CD4-positive, alpha-beta T cell treated with Interferon gamma for 1 hour (primary cell): Measurements from ENCODE around the gene HELZ2.
A peak's percentile ranks its signal among the peaks of the same experiment; 100 is the strongest.
"Not testable (repeated sequence)": the region's sequence is repeated elsewhere in the genome, so short reads cannot be mapped to it uniquely, and the experiment has no call there.

Experiments used
- DNase-seq: peaks from one replicate; pipeline ENCODE4 v3.0.0-alpha.2; 2020

The HELZ2 gene

GRCh38 chr20:63574156-63574828 is at the start of gene HELZ2:
TSS of gene HELZ2 (minus strand) at chr20:63574239. CDS start at chr20:63572385, 1,854 bp downstream.
- peak; percentile 82 for DNase-seq

- no peak for DNase-seq
Observed at GRCh38 chr20:63622732-63623131, 48.7 kb upstream of the HELZ2 start.

- DNase-seq = no peak
Observed at GRCh38 chr20:63622096-63622495, 48.1 kb upstream of the HELZ2 start.

GRCh38 chr20:63620991-63621390 is 47.0 kb upstream of the HELZ2 start:
- no peak for DNase-seq

- DNase-seq = no peak
Observed at GRCh38 chr20:63619505-63619904, 45.5 kb upstream of the HELZ2 start.

- DNase-seq = no peak
Observed at GRCh38 chr20:63619086-63619485, 45.0 kb upstream of the HELZ2 start.

- no peak for DNase-seq
Observed at GRCh38 chr20:63618291-63618980, 44.4 kb upstream of the HELZ2 start.

GRCh38 chr20:63617876-63618265 is 43.8 kb upstream of the HELZ2 start:
- no peak for DNase-seq

- no peak for DNase-seq
Observed at GRCh38 chr20:63617092-63617875, 43.2 kb upstream of the HELZ2 start.

GRCh38 chr20:63613863-63614594 is 40.0 kb upstream of the HELZ2 start:
- not testable (repeated sequence) for DNase-seq

- DNase-seq = peak; percentile 47
Observed at GRCh38 chr20:63612276-63612931, 38.4 kb upstream of the HELZ2 start.

- no peak for DNase-seq
Observed at GRCh38 chr20:63611646-63612045, 37.6 kb upstream of the HELZ2 start.

- no peak for DNase-seq
Observed at GRCh38 chr20:63610581-63611435, 36.8 kb upstream of the HELZ2 start.

GRCh38 chr20:63606686-63607085 is 32.6 kb upstream of the HELZ2 start:
- DNase-seq = no peak

GRCh38 chr20:63602321-63602720 is 28.3 kb upstream of the HELZ2 start:
- DNase-seq = no peak

- peak; percentile 45 for DNase-seq
Observed at GRCh38 chr20:63601679-63602078, 27.6 kb upstream of the HELZ2 start.

GRCh38 chr20:63599396-63600050 is 25.5 kb upstream of the HELZ2 start:
- DNase-seq = no peak

- DNase-seq = no peak
Observed at GRCh38 chr20:63598479-63599395, 24.7 kb upstream of the HELZ2 start.

- DNase-seq = no peak
Observed at GRCh38 chr20:63597651-63598478, 23.8 kb upstream of the HELZ2 start.
